Colonic mucosa (tissue), 4 donors: ENCODE results near the gene CFAP157. TPM values are rescaled to one million over a fixed set of nuclear protein-coding genes. Genes with fewer than 3 reads are reported as not detected.

ENCODE experiments used
- DNase-seq: peaks from one replicate; pipeline ENCODE4 v3.0.0-alpha.2; 2020
- H3K27ac ChIP-seq: fragments of 200-600 bp; one replicate; pipeline ENCODE4 v1.8.0; 2021
- H3K27me3 ChIP-seq: fragments of 200-600 bp; one replicate; pipeline ENCODE4 v1.8.0; 2021
- H3K36me3 ChIP-seq: fragments of 200-600 bp; one replicate; pipeline ENCODE4 v1.8.0; 2021
- H3K4me1 ChIP-seq: fragments of 200-600 bp; one replicate; pipeline ENCODE4 v1.8.0; 2021; ENCODE audit warnings: mild to moderate bottlenecking
- H3K4me3 ChIP-seq: fragments of 200-600 bp; one replicate; pipeline ENCODE4 v1.8.0; 2021
- H3K9ac ChIP-seq, 2 donors: one replicate each; pipeline ENCODE4 v1.7.0; 2013; ENCODE audit warnings: control low read depth in 2 of 2, low read depth in 2 of 2, low read length in 2 of 2
- H3K9me3 ChIP-seq: fragments of 200-600 bp; one replicate; pipeline ENCODE4 v1.8.0; 2021
- CTCF ChIP-seq: fragments of 200-600 bp; IDR thresholded peaks from one replicate; pipeline ENCODE4 v1.8.0; 2022; ENCODE audit warnings: antibody characterized with exemption, mild to moderate bottlenecking
- intact Hi-C: fragments of 100-400 bp; cut with DNase I; formaldehyde crosslinking; loops from one replicate; pipeline ENCODE4 v1.14.1; 2022
- total RNA-seq, 2 donors: library from RNA; stranded (reverse); fragmentation: NEBNext Ultra II Directional in 1 of 2; extraction: Animal tissue kit (Norgen Biotek cat#: 25700) in 1 of 2; gene quantifications; one replicate each; pipeline ENCODE4 v1.2.1, GENCODE V29; 2021
- donor health status: healthy.
- donor health status: DM: no; HTN: no; CAD: no.
- donor health status: DM: no; HTN: no; CAD: no.

CFAP157 gene
- total RNA-seq, 2 donors from 2014 or later: 0.12 TPM; not detected in 1

GRCh38 chr9:127732444-127732843 lies 25.7 kb downstream of the CFAP157 start:
- DNase-seq: no peak
- no peaks in the 10 kb centered on the region for H3K9me3 ChIP-seq
- H3K4me1 ChIP-seq: peaks cover 7% of the 10 kb centered on the region
- intact Hi-C loops: loop anchor here (10.0 kb wide), 1 partner anchor 228 kb away; no protein-coding TSS in a partner anchor
- no peak overlapping the region for H3K4me3 ChIP-seq
- no peaks in the 10 kb centered on the region for H3K36me3 ChIP-seq
- H3K9ac ChIP-seq: no peak overlapping the region
- TF ChIP-seq CTCF: no peak
- no peaks in the 10 kb centered on the region for H3K27me3 ChIP-seq
- H3K27ac ChIP-seq: no peak overlapping the region

- intact Hi-C loops: loop anchor here (2.0 to 10.0 kb wide), 4 partner anchors 51 to 229 kb away; no protein-coding TSS in a partner anchor
Observed at GRCh38 chr9:127733614-127734013, 26.8 kb downstream of the CFAP157 start.

GRCh38 chr9:127734247-127734746 lies 27.5 kb downstream of the CFAP157 start:
- no peak for DNase-seq
- no peak for TF ChIP-seq CTCF
- H3K4me1 ChIP-seq: peaks cover 7% of the 10 kb centered on the region
- peak overlapping the region; percentile 88 for H3K4me3 ChIP-seq
- peak overlapping the region; percentile 33 to 65 for H3K9ac ChIP-seq
- H3K27ac ChIP-seq: peak overlapping the region; percentile 97
- H3K9me3 ChIP-seq: no peaks in the 10 kb centered on the region
- intact Hi-C loops: loop anchor here (2.0 to 10.0 kb wide), 4 partner anchors 51 to 229 kb away; no protein-coding TSS in a partner anchor
- no peaks in the 10 kb centered on the region for H3K36me3 ChIP-seq
- H3K27me3 ChIP-seq: no peaks in the 10 kb centered on the region

More at GRCh38 chr9:127733614-127734013, 26.8 kb downstream of the CFAP157 start:
- Histone ChIP-seq H3K4me1 (peaks cover 7% of the 10 kb centered on the region), H3K9me3 (no peaks in the 10 kb centered on the region), H3K4me3 (no peak overlapping the region), H3K27ac (no peak overlapping the region), H3K27me3 (no peaks in the 10 kb centered on the region), H3K9ac (no peak overlapping the region), H3K36me3 (no peaks in the 10 kb centered on the region)
- no peak for TF ChIP-seq CTCF
- DNase-seq: no peak

- Histone ChIP-seq H3K9ac (peak within 1 kb of the TSS; percentile 65 to 84), H3K9me3 (no peaks in the 10 kb centered on the region), H3K27me3 (no peaks in the 10 kb centered on the region), H3K4me3 (peak within 1 kb of the TSS; percentile 88), H3K36me3 (no peaks in the 10 kb centered on the region), H3K27ac (peak within 1 kb of the TSS; percentile 97), H3K4me1 (peaks cover 7% of the 10 kb centered on the region)
- TF ChIP-seq CTCF: peak; percentile 94
- intact Hi-C loops: loop anchor here (2.0 to 10.0 kb wide), 5 partner anchors 50 to 230 kb away; no protein-coding TSS in a partner anchor
- peak; percentile 98 for DNase-seq
Observed at GRCh38 chr9:127734747-127735529, 28.1 kb downstream of the CFAP157 start, which contains the start of gene TOR2A. Gene TOR2A, minus strand, starts transcription at chr9:127735294. Its CDS starts 24 bp downstream, at chr9:127735270.

- no peak for DNase-seq
- Histone ChIP-seq H3K9me3 (no peaks in the 10 kb centered on the region), H3K27me3 (no peaks in the 10 kb centered on the region), H3K27ac (no peak overlapping the region), H3K4me1 (peaks cover 7% of the 10 kb centered on the region), H3K36me3 (no peaks in the 10 kb centered on the region), H3K4me3 (no peak overlapping the region), H3K9ac (no peak overlapping the region)
- TF ChIP-seq CTCF: no peak
- intact Hi-C loops: loop anchor here (2.0 to 10.0 kb wide), 5 partner anchors 49 to 231 kb away; no protein-coding TSS in a partner anchor
Observed at GRCh38 chr9:127735530-127736185, 28.9 kb downstream of the CFAP157 start.
